Esophagus squamous epithelium (tissue), 4 donors: Measurements from ENCODE around the gene DOCK10.

Source experiments
- CTCF ChIP-seq, 6 experiments: fragments of 450-650 bp in 4 of 6; fragments of 200-600 bp in 2 of 6; sonication (generic) in 2 of 6; IDR thresholded peaks; one replicate each; pipeline ENCODE4 v1.5.1; 2016 to 2019; ENCODE audit warnings: antibody characterized with exemption in 6 of 6, mild to moderate bottlenecking in 4 of 6, moderate library complexity in 4 of 6
- POLR2A ChIP-seq, 4 donors: fragments of 450-650 bp; IDR thresholded peaks; one replicate each; pipeline ENCODE4 v1.6.1; 2017; ENCODE audit warnings: antibody characterized with exemption in 4 of 4, mild to moderate bottlenecking in 4 of 4, moderate library complexity in 3 of 4

GRCh38 chr2:224946895-224947294 is 95.4 kb downstream of the DOCK10 start:
- no peak for TF ChIP-seq CTCF (IDR thresholded peaks at IDR 0.05)
- peak in 1 of 4 donors; percentile 73 for TF ChIP-seq POLR2A (IDR thresholded peaks at IDR 0.05)
